GM18519 (cell line): ENCODE measurements around the gene BSND.
"Not testable (repeated sequence)": the region's sequence is repeated elsewhere in the genome, so short reads cannot be mapped to it uniquely, and the experiment has no call there.

Source experiments
- ATAC-seq: cut with Tn5 transposase; IDR thresholded peaks from one replicate; pipeline ENCODE4 v1.9.1; 2021; ENCODE audit warnings: mild to moderate bottlenecking, moderate library complexity; ENCODE audit not compliant: unreplicated experiment, low FRiP score

The BSND gene

DNA sequence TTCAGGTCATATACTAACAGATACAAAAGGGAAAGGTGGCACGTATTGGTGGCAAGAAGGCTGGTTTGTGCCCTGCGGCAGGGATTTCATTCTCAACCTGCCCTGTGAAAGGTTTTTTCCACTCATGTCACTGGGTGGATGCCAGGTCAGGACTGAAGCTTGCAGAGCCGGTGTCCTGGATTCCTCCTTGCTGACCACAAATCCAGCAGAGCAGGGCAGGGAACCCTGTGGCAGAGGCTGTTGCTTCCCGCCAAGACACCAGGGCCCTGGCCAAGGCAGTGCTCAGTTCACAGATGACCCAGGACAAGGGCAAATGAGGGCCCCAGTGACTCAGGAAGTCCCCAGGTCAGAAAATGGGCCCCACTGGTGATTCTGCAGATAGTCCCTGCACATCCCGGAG is 16.4 kb downstream of the BSND start:
- no peak for ATAC-seq

DNA sequence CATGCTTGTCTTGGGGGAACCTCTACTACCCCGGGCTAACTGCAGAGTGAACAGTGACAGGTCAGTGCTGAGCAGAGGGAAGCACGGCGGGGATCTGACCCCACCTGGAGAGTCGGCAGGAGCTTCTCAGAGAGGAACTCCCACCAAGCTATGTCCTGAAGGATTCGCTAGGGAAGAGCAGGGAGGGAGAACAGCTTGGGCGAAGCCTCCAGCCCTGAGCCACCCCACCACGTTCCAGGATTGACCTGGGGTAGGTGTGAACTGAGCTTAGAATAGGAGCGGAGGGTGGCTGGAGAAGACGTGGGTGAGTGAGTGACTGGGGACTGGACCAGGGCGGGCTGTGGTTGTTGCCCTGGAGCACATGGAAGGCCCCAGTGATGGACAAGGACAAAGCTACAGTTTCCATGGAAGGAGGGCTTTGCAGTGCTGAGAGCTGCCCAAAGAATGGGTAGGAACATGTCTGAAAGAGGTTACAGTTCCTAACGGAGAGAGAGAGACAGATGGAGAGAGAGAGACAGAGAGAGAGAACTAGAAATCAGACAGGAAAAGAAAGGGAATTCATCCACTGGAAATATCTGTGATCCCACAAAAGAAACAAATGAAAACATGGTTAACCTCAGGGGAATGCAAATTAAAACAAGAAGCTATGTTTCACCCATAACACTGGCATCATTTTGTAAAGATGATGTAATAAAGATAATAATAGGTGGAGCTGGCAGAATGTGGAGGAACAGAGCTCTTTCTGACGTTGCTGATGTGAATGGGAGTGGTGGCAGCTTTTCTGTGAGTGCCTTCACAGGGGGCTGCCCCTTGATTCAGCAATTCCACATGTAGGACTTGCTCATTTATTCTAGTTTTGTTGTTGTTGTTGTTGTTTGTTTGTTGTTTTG is 17.2 kb downstream of the BSND start:
- no peak for ATAC-seq

DNA sequence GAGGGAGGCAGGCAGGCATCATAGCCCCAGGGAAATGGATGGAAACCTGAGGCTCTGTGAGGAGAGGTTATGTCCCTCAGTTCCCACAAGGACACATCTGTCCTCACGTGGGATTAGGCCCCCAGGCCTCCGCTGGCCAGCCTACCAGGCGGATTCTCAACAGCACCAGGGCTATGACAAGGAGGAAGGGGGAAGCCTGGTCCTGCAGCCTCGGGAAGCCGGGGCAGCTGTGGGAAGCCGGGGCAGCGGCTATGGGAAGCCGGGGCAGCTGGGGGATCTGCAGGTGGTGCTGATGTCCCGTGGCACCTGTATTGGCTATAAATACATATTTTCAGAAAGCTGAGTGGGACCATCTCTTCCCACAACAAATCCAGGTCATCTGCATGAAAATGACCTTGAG is 19.7 kb downstream of the BSND start:
- ATAC-seq = no peak

DNA sequence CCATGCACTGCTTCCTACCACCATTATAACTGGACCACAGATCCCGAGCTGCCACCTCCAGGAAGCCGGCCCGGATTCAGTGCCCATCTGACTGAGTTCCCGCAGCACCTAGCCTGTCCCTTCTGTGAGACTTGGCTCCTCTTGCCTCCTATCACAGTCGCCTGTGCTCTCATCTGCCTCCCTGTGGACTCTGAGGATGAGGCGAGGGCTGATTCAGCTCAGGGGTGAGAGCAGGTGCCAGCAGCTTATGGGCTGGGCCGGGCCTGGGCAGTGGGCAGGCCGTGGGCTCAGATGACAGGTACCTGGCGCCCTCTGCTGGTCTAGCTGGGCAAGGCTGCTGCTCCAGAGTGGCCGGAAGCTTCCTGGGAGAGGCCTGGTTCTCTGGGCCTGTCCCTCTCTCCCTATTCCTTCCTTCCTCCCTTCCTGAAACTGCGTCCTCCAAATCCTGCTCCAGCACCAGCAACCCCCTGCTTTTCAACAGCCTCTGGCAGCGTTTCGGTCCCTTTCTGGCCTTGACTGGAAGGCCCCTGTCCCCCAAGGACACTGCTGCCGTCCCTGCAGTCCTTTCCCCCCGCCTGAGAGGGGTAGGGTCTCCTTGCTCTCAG is 23.3 kb downstream of the BSND start:
- no peak for ATAC-seq

DNA sequence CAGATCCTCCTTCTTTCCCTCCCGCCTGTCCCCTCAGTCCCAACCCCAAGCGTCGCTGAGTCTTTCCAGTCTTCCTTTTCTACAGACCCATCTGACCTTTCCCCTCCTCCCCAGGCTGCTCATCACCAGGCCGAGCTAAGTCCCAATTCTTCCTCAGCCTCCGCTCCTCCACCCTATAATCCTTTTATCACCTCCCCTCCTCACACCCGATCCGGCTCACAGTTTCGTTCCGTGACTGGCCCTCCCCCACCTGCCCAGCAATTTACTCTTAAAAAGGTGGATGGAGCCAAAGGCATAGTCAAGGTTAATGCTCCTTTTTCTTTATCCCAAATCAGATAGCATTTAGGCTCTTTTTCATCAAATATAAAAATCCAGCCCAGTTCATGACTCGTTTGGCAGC is 25.4 kb downstream of the BSND start:
- not testable (repeated sequence) for ATAC-seq

DNA sequence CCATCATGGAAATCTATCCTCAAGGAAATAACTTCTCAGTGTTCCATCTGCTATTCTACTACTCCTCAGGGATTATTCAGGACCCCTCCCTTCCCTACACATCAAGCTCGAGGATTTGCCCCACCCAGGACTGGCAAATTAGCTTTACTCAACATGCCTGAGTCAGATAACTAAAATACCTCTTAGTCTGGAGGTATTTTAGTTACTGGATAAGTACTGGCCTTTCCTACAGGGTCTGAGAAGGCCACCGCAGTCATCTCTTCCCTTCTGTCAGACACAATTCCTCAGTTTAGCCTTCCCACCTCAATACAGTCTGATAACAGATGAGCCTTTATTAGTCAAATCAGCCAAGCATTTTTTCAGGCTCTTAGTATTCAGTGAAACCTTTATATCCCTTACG is 27.9 kb downstream of the BSND start:
- not testable (repeated sequence) for ATAC-seq

DNA sequence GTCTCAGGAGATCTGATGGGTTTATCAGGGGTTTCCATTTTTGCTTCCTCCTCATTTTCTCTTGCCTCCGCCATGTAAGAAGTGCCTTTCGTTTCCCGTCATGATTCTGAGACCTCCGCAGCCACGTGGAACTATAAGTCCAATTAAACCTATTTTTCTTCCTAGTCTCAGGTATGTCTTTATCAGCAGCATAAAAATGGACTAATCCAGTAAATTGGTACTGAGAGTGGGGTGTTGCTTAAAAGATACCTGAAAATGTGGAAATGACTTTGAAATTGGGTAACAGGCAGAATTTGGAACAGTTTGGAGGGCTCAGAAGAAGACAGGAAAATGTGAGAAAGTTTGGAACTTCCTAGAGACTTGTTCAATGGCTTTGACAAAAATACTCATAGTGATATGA is 32.4 kb downstream of the BSND start:
- not testable (repeated sequence) for ATAC-seq

DNA sequence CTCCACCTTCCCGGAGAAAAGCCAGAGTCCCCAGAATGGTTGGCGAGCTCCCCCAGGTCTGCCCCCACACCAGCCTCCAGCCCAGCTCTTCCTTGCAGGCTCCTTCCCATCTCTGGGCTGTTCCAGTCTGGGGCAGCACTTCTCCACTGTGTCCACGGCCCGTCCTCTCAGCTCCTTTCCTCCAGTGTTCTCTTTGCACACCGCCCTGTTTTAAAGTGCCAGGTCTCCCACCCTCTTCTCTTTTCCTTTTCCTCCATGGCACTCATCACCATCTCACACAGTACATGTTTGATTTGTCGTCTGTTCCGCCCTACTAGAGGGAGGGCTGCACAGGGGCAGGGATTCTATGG is 34.5 kb downstream of the BSND start:
- no peak for ATAC-seq

DNA sequence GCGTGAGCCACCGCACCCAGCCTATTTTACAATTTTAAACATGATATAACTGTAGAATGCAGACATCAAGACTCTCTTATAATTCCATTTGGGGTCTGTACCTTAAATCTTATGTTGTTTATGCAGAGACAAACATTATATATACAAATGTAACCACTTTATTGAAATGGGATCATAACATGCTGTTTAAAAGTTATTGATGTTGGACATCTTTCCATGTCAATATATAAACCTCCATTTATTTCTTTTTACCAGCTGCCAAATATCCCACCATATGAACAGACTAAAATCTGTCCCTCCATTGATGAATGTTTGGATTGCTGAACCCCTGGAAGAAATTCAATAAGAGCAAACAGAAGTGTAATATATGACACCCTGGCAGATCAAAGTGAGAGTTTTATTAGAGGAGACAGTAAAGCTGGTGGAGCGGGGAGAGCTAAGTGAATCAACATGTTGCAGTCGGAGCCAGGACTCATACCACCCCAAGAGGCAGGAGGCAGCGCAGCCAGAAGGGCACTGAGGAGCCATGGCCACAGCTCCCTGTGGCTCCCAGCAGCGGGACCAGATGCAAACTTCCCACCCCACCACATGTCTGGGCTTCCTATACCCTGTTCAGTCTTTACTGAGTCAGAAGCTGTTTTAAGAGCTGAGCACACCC is 35.9 kb downstream of the BSND start:
- ATAC-seq = no peak

DNA sequence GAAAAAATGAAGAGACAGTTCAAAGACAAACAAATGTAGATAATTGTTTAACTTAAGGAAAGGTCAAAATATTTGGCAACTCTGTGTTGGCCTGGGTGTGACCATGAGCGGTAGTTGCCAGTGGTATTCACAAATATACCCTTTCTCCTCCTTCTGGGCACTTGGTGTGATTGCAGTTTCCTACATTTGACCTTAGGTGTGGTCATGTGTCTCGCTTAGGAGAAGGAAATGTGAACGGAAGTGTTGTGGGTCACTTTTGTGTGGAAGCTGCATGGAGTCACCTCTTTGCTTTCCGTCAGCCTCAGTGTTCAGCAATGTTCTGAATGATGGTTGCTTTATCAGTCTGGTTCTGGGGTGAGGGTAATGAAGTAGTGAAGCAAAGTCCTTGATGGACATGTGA is 37.2 kb downstream of the BSND start:
- ATAC-seq = no peak

DNA sequence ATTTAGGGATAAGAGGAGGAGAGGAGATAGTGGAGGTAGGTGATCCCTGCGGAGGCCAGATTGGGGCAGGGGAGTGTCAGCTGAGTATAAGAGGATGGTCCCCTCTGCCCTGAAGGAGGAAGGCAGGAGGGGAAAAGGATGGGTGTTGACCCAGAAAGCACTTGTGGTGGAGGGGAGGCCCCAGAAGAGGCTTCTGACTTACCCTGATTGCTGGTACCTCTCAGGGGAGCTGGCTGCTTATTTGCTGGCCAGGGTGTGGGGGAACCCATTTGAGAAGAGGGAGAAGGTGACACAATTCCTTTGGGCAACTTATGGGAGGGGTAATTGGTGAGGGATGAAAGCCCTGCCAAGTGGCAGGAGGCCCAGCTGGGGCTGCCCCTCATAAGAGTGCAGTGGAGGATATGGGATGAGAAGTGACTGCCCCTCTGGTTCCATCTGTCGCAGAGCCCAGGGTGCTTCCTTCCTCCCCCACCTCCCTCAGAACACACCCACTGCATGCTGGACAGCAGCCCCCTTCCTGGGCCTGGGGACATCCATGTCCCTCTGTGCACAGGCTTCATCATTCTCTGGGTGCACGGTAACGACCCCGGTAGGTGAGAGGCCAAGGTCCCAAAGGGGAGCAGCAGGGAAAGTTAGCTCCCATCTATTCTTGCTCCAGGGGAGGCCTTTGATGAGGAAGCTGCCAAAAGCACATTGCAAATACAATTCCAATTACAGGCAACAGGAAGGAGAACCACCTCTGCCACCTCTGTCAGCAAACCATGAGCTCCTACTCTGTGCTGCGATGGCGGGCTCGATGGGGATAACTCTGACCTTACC is 39.2 kb downstream of the BSND start:
- no peak for ATAC-seq

DNA sequence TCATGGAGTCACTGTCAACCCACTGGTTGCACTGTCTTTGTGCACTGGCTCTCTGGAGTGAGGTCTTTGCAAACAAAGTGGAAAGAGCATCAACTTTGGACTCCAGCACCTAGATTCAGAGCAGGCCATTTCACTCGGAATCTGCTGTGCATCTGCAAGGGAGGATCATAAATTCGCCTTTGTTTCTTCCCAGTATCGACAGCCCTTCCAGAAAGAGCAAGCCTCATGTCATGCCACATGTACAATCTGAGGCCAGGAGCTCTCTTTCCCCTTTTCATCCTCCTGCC is 39.8 kb downstream of the BSND start:
- no peak for ATAC-seq

DNA sequence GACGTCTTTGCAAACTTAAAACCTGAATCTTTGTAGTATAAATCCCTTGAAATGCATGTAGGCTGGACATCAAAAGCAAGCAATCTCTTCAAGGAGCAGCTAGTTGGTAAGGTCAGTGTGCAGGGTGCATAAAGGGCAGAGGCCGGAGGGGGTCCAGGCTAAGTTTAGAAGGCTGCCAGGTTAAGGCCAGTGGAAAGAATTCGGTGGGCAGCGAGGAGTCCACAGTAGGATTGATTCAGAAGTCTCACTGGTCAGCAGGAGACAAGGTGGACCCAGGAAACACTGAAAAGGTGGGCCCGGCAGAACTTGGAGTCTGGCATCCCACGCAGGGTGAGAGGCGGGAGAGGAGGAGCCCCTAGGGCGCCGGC is 40.2 kb downstream of the BSND start:
- ATAC-seq = no peak

DNA sequence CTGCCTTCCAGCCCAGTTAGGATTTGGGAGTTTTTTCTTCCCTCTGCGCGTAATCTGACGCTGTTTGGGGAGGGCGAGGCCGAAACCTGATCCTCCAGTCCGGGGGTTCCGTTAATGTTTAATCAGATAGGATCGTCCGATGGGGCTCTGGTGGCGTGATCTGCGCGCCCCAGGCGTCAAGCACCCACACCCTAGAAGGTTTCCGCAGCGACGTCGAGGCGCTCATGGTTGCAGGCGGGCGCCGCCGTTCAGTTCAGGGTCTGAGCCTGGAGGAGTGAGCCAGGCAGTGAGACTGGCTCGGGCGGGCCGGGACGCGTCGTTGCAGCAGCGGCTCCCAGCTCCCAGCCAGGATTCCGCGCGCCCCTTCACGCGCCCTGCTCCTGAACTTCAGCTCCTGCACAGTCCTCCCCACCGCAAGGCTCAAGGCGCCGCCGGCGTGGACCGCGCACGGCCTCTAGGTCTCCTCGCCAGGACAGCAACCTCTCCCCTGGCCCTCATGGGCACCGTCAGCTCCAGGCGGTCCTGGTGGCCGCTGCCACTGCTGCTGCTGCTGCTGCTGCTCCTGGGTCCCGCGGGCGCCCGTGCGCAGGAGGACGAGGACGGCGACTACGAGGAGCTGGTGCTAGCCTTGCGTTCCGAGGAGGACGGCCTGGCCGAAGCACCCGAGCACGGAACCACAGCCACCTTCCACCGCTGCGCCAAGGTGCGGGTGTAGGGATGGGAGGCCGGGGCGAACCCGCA is 40.8 kb downstream of the BSND start, which contains the start of gene PCSK9:
PCSK9 (plus strand) TSS at position 207 of the 741 bp plus-strand sequence; CDS start at position 497, 290 bp downstream.
- no peak for ATAC-seq

DNA sequence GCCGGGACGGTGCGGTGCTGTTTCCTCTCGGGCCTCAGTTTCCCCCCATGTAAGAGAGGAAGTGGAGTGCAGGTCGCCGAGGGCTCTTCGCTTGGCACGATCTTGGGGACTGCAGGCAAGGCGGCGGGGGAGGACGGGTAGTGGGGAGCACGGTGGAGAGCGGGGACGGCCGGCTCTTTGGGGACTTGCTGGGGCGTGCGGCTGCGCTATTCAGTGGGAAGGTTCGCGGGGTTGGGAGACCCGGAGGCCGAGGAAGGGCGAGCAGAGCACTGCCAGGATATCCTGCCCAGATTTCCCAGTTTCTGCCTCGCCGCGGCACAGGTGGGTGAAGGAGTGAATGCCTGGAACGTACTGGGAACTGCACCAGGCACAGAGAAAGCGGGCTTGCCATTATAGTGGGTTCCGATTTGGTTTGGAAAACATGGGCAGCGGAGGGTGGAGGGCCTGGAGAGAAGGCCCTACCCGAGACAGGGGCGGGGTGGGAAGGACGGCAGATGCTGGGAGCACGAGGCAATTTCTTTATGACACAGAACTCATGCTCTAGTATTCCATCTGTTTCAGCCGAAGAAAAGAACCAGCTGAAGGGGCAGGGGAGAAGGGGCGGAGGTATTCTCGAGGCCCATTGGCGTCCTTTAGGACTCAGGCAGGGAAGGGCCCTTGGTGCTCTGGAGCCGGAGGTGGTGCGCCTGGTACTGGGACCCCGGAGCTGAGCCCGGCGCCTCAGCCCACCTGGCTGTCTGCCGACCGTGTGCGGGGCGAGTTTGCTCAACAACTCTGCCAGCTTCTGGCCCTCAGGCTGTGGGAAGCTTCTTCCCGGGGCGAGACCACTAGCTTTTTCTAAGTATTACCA is 41.6 kb downstream of the BSND start:
- no peak for ATAC-seq

DNA sequence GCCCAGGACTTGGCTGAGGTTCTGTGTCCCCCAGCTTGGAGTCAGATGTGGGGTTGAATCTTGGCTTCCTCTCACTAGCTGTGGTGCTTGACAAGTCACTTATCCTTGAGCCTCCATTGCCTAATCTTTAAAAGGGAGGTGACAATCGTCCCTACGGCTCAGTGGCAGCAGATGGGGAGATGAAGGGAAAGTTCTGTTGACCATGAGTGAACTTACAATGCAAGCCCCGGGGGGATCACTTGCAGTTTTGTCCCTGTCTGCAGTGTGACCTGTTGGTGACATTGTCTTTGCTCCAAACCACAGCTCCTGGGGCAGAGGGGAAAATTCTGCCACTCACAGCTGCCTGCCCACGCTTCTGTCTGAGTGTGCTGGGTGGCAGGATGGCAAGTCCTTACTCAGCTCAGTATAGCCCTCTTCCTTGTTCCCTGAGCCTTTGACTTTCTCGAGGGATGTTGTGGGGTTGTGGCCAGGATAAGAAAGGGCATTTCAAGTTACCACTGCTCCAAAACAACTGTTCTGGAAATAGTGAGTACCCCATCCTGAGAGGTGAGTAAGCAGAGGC is 42.3 kb downstream of the BSND start:
- no peak for ATAC-seq

DNA sequence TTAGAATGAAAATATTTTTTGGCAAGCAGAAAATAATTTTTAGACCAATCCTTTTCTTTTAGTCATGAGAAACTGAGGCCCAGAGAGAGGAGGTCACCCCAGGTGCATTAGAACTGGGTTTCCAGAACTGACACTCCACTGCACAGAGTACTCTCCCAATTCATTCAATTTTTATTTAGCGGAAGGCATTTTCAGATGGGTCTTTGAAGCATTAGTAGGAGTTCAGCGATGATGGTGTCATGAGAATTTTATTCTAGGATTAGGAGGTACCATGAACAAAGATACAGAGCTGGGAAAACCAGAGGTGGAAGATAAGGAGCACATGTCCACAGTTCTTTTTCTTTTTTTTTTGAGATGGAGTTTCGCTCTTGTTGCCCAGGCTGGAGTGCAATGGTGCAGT is 42.9 kb downstream of the BSND start:
- ATAC-seq = no peak

DNA sequence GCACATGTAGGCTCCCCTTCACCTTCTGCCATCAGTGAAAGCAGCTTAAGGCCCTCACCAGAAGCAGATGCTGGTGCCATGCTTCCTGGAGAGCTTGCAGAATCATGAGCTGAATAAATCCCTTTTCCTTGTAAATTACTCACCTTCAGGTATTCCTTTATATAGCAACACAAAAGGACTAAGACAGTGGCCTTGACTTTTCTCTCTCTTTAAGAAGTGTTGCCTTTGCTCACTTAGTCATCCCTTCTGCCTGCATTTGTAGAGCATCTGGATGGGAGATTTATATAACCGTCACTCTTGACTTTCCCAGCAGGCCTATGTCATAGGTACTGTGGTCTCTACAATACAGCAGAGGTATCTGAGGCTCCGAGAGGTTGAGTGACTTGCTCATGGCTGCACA is 44.3 kb downstream of the BSND start:
- ATAC-seq = no peak

DNA sequence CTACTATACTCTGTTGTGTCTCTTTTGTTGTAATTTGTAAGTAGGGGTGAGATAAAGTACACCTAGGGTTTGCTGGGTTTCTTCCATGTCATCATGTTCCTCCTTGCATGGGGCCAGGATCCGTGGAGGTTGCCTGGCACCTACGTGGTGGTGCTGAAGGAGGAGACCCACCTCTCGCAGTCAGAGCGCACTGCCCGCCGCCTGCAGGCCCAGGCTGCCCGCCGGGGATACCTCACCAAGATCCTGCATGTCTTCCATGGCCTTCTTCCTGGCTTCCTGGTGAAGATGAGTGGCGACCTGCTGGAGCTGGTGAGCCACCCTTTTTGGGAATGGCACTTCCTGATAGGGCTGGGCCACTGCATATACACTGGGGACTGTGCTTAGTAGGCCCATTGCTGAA is 45.0 kb downstream of the BSND start:
- ATAC-seq = no peak
